ENCODE data around the gene ACVR1. TPM values are rescaled to one million over a fixed set of nuclear protein-coding genes. Genes with fewer than 3 reads are reported as not detected.

ACVR1 gene
- total and polyA plus RNA-seq, 2 of the 13 experiments (the other 11 are each of a cell fraction or from before 2014, with no cell fraction given): 2.3 to 5.4 TPM

GRCh38 chr2:157876066-157876785, at the start of gene ACVR1 (continued):
- TF ChIP-seq ZNF275 (CRISPR knock-in tag; IDR thresholded peaks at IDR 0.05; ENCODE audit: borderline replicate concordance): no peak
- peak; percentile 84; the same call in 1 of the 2 replicates for TF ChIP-seq KDM3A (CRISPR knock-in tag; IDR thresholded peaks at IDR 0.05; ENCODE audit: low read depth)
- no peak for TF ChIP-seq ZEB1 (IDR thresholded peaks at IDR 0.05; ENCODE audit: insufficient replicate concordance, low read depth)
- TF ChIP-seq FOXP4 (CRISPR knock-in tag; IDR thresholded peaks at IDR 0.05): no peak; the same call in 1 of the 2 replicates
- TF ChIP-seq E2F5 (CRISPR knock-in tag; conservative IDR thresholded peaks at IDR 0.05): 0 out of 2 replicates have a peak, but pooled peaks have one; percentile 12
- 0 out of 2 replicates have a peak, but pooled peaks have one; percentile 68 for TF ChIP-seq PCBP1 (IDR thresholded peaks at IDR 0.05; ENCODE audit: borderline replicate concordance, low read depth, low read length)
- peak; percentile 29; the same call in 1 of the 2 replicates for TF ChIP-seq ZNF792 (CRISPR knock-in tag; IDR thresholded peaks at IDR 0.05)
- TF ChIP-seq ZNF343 (CRISPR knock-in tag; IDR thresholded peaks at IDR 0.05): no peak
- TF ChIP-seq ARID4A (CRISPR knock-in tag; IDR thresholded peaks at IDR 0.05; ENCODE audit: borderline replicate concordance): peak; percentile 57; the same call in 1 of the 2 replicates
- TF ChIP-seq ADNP (CRISPR knock-in tag; IDR thresholded peaks at IDR 0.05): 0 out of 2 replicates have a peak, but pooled peaks have one; percentile 42
- peak; percentile 54; the same call in 1 of the 2 replicates for TF ChIP-seq DMAP1 (CRISPR knock-in tag; IDR thresholded peaks at IDR 0.05)
- no peak for TF ChIP-seq SMC3 (IDR thresholded peaks at IDR 0.05; ENCODE audit: low read length)
- peak; percentile 69 for TF ChIP-seq ARID5B (CRISPR knock-in tag; IDR thresholded peaks at IDR 0.05)
- TF ChIP-seq ETV5 (CRISPR knock-in tag; IDR thresholded peaks at IDR 0.05; ENCODE audit: borderline replicate concordance): peak; percentile 44; the same call in 1 of the 2 replicates
- TF ChIP-seq ZMYM2 (CRISPR knock-in tag; IDR thresholded peaks at IDR 0.05): no peak
